ENCODE measurements around the gene SURF1.

DNA sequence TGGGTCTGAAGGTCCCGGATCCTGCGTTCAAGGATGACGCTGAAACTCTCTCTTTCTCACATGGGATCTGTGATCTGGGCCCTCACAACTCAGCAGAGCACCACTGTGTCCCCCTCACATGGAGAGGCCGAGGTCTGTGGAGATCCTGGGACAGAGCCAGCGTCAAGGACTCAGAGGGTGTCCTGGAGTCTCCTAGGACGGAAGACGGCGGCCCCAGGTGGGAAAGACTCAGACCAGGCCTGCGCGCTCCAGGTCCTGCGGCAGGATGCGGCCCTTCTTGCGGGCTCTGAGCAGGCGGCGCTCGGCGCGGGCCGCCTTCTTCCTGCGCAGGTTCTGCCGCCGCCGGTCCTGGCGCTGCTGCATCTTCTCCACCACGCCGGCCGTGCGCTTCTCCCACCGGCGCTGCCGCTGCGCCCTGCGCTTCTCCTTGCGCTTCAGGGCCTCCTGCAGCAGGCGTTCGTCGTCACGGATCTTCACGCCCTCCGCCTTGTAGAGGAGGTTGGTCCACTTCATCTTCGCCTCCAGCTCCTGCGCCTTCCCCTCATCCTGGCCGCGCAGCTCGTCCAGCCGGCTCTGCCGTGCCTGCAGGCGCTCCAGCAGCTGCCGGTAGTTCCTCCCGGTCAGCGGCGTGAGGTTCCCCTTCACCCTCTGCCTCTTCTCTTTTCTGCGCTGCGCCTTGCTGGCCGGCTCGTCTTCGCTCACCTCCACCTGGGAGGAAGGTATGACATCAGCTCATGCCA lies 24.5 kb downstream of the SURF1 start:
- TF ChIP-seq EP300 (IDR thresholded peaks at IDR 0.05; ENCODE audit: low read depth) (no peak), CTCF (IDR thresholded peaks at IDR 0.05) (no peak)
